H9 (cell line): ENCODE data around the gene FAAP100. TPM values are rescaled to one million over a fixed set of nuclear protein-coding genes. Genes with fewer than 3 reads are reported as not detected.
"Not testable (repeated sequence)": the region's sequence is repeated elsewhere in the genome, so short reads cannot be mapped to it uniquely, and the experiment has no call there.

Experiments
- DNase-seq: peaks from one replicate; pipeline ENCODE4 v3.0.0-alpha.2; 2017
- H2AFZ ChIP-seq: one replicate; pipeline ENCODE4 v1.6.1; 2013; ENCODE audit warnings: mild to moderate bottlenecking, low read length, control low read depth, moderate library complexity
- H2AK5ac ChIP-seq: 2 replicates; pipeline ENCODE4 v1.6.1; 2013; ENCODE audit warnings: low read length, control low read depth, mixed read lengths; ENCODE audit not compliant: insufficient read length
- H2BK120ac ChIP-seq: one replicate; pipeline ENCODE4 v1.6.1; 2013; ENCODE audit warnings: low read depth, mild to moderate bottlenecking, low read length, control low read depth, inconsistent platforms; ENCODE audit not compliant: poor library complexity, severe bottlenecking
- H2BK12ac ChIP-seq: 2 replicates; pipeline ENCODE4 v1.6.1; 2013; ENCODE audit warnings: low read length, control low read depth, mixed read lengths, low read depth; ENCODE audit not compliant: insufficient read length
- H2BK15ac ChIP-seq: 2 replicates; pipeline ENCODE4 v1.6.1; 2013; ENCODE audit warnings: low read depth, low read length, control low read depth
- H2BK20ac ChIP-seq: one replicate; pipeline ENCODE4 v1.6.1; 2013; ENCODE audit warnings: low read depth, mild to moderate bottlenecking, low read length, control low read depth, inconsistent platforms; ENCODE audit not compliant: poor library complexity, severe bottlenecking
- H2BK5ac ChIP-seq: 2 replicates; pipeline ENCODE4 v1.6.1; 2013; ENCODE audit warnings: low read length, control low read depth, mixed read lengths; ENCODE audit not compliant: insufficient read length
- H3K14ac ChIP-seq: 2 replicates; pipeline ENCODE4 v1.6.1; 2013; ENCODE audit warnings: low read length, control low read depth; ENCODE audit not compliant: insufficient read depth
- H3K18ac ChIP-seq: 2 replicates; pipeline ENCODE4 v1.6.1; 2013; ENCODE audit warnings: low read depth, mild to moderate bottlenecking, mixed read lengths, low read length, control low read depth; ENCODE audit not compliant: insufficient read length
- H3K23ac ChIP-seq: 2 replicates; pipeline ENCODE4 v1.6.1; 2013; ENCODE audit warnings: low read length, control low read depth, mixed read lengths, low read depth; ENCODE audit not compliant: insufficient read length
- H3K23me2 ChIP-seq: 2 replicates; pipeline ENCODE4 v1.6.1; 2013; ENCODE audit warnings: low read depth, mild to moderate bottlenecking, mixed read lengths, low read length, control low read depth; ENCODE audit not compliant: insufficient read length, poor library complexity, severe bottlenecking
- H3K27ac ChIP-seq: 2 replicates; pipeline ENCODE4 v1.5.1; 2013; ENCODE audit warnings: low read length, control low read depth, mixed read lengths, low read depth; ENCODE audit not compliant: insufficient read length
- H3K27me3 ChIP-seq: 2 replicates; pipeline ENCODE4 v1.6.1; 2013; ENCODE audit warnings: low read length, control low read depth, inconsistent platforms; ENCODE audit not compliant: insufficient read depth
- H3K4ac ChIP-seq: 2 replicates; pipeline ENCODE4 v1.6.1; 2013; ENCODE audit warnings: low read depth, mild to moderate bottlenecking, control low read depth, inconsistent platforms, low read length, moderate library complexity
- H3K4me1 ChIP-seq: 2 replicates; pipeline ENCODE4 v1.6.1; 2013; ENCODE audit warnings: low read length, control low read depth, inconsistent platforms; ENCODE audit not compliant: insufficient read depth
- H3K4me2 ChIP-seq: 2 replicates; pipeline ENCODE4 v1.6.1; 2013; ENCODE audit warnings: low read length, control low read depth, mixed read lengths; ENCODE audit not compliant: insufficient read length, insufficient read depth
- H3K56ac ChIP-seq: 2 replicates; pipeline ENCODE4 v1.6.1; 2013; ENCODE audit warnings: low read depth, mild to moderate bottlenecking, mixed read lengths, low read length, control low read depth; ENCODE audit not compliant: insufficient read length
- H3K79me1 ChIP-seq: 2 replicates; pipeline ENCODE4 v1.6.1; 2013; ENCODE audit warnings: low read depth, mild to moderate bottlenecking, moderate library complexity, low read length, control low read depth, inconsistent platforms; ENCODE audit not compliant: insufficient read depth, poor library complexity, severe bottlenecking
- H3K79me2 ChIP-seq: 2 replicates; pipeline ENCODE4 v1.6.1; 2013; ENCODE audit warnings: low read length, control low read depth, inconsistent platforms; ENCODE audit not compliant: insufficient read depth
- H3K9ac ChIP-seq: 2 replicates; pipeline ENCODE4 v1.6.1; 2013; ENCODE audit warnings: low read length, control low read depth, mixed read lengths; ENCODE audit not compliant: insufficient read length; ENCODE audit errors: extremely low read depth
- H3K9me3 ChIP-seq: one replicate; pipeline ENCODE4 v1.6.1; 2013; ENCODE audit warnings: low read depth, low read length, inconsistent platforms; ENCODE audit not compliant: control insufficient read depth
- H3T11ph ChIP-seq: one replicate; pipeline ENCODE4 v1.6.1; 2013; ENCODE audit warnings: mild to moderate bottlenecking, low read length, control low read depth, inconsistent platforms
- H4K20me1 ChIP-seq: one replicate; pipeline ENCODE4 v1.6.1; 2013; ENCODE audit not compliant: control insufficient read depth, insufficient read length, insufficient read depth
- H4K5ac ChIP-seq: 2 replicates; pipeline ENCODE4 v1.6.1; 2013; ENCODE audit warnings: low read depth, mild to moderate bottlenecking, mixed read lengths, low read length, control low read depth; ENCODE audit not compliant: insufficient read length
- H4K8ac ChIP-seq: replicated peaks from 2 replicates; pipeline ENCODE4 v1.6.1; 2013; ENCODE audit warnings: low read length, control low read depth, mixed read lengths, low read depth; ENCODE audit not compliant: insufficient read length
- H4K91ac ChIP-seq: 2 replicates; pipeline ENCODE4 v1.6.1; 2013; ENCODE audit warnings: low read depth, mild to moderate bottlenecking, moderate library complexity, mixed read lengths, low read length, control low read depth; ENCODE audit not compliant: insufficient read length
- H3K27ac Mint-ChIP-seq, 3 experiments: 2 replicates in 2 of 3; 3 replicates in 1 of 3; pipeline ENCODE4 v1.8.0; 2020 to 2021; ENCODE audit warnings: mixed read lengths in 3 of 3, mild to moderate bottlenecking in 1 of 3, moderate library complexity in 1 of 3
- H3K27me3 Mint-ChIP-seq: 2 replicates; pipeline ENCODE4 v1.8.0; 2021; ENCODE audit warnings: low read depth, mild to moderate bottlenecking, moderate library complexity, mixed read lengths
- H3K36me3 Mint-ChIP-seq, 3 experiments: 2 replicates in 2 of 3; 3 replicates in 1 of 3; pipeline ENCODE4 v1.8.0; 2020 to 2021; ENCODE audit warnings: low read depth in 3 of 3, mixed read lengths in 3 of 3; ENCODE audit not compliant: insufficient read depth in 1 of 3
- H3K4me1 Mint-ChIP-seq, 2 experiments: 2 replicates each; pipeline ENCODE4 v1.8.0; 2020; ENCODE audit warnings: mixed read lengths in 2 of 2
- H3K4me3 Mint-ChIP-seq, 2 experiments: 2 replicates in 1 of 2; 3 replicates in 1 of 2; pipeline ENCODE4 v1.8.0; 2020 to 2021; ENCODE audit warnings: mild to moderate bottlenecking in 2 of 2, mixed read lengths in 2 of 2, moderate library complexity in 1 of 2
- H3K9me3 Mint-ChIP-seq, 2 experiments: 2 replicates in 1 of 2; 3 replicates in 1 of 2; pipeline ENCODE4 v1.8.0; 2020; ENCODE audit warnings: mild to moderate bottlenecking in 2 of 2, mixed read lengths in 2 of 2, moderate library complexity in 1 of 2
- WGBS: extraction: QIAGEN DNeasy Blood & Tissue Kit; methylation state at CpG from one replicate; pipeline ENCODE4 v1.1.7; 2013; ENCODE audit warnings: missing lambda C conversion rate, low lambda C conversion rate, mixed read lengths; ENCODE audit not compliant: insufficient read length; ENCODE audit errors: extremely low coverage; 5-methylcytosine and 5-hydroxymethylcytosine counted together
- total RNA-seq: library from RNA; stranded (reverse); gene quantifications from 2 replicates; pipeline ENCODE4 v1.2.1, GENCODE V29; 2021

FAAP100 gene
- total RNA-seq, 1 experiment from 2014 or later = 54.0 TPM

GRCh38 chr17:81531013-81531412 is 21.1 kb downstream of the FAAP100 start:
- H3K27me3 Mint-ChIP-seq = peaks cover 39% of the 10 kb centered on the region
- not testable (repeated sequence) for H4K20me1 ChIP-seq, H3K23ac ChIP-seq, H2BK5ac ChIP-seq, H3K56ac ChIP-seq, H3K27me3 ChIP-seq, H3K9me3 ChIP-seq, H3K79me1 ChIP-seq, H2AK5ac ChIP-seq, H3K4me1 Mint-ChIP-seq, H3K4me1 ChIP-seq, H3K23me2 ChIP-seq, H3K4ac ChIP-seq, H2BK120ac ChIP-seq, H3K9me3 Mint-ChIP-seq, H2AFZ ChIP-seq, H3K4me2 ChIP-seq, H4K5ac ChIP-seq, H3T11ph ChIP-seq, H3K27ac ChIP-seq, H2BK20ac ChIP-seq, H3K14ac ChIP-seq, H3K79me2 ChIP-seq, H3K27ac Mint-ChIP-seq, H3K4me3 Mint-ChIP-seq, DNase-seq, H2BK12ac ChIP-seq, H4K8ac ChIP-seq, H2BK15ac ChIP-seq, H3K18ac ChIP-seq, H4K91ac ChIP-seq, H3K36me3 Mint-ChIP-seq, H3K9ac ChIP-seq
- WGBS = no CpG with 5 or more reads among the region's 6 CpGs
